GM18498 (cell line): ENCODE results near the gene GALNTL6.
A peak's percentile ranks its signal among the peaks of the same experiment; 100 is the strongest.

ENCODE experiments used
- ATAC-seq: cut with Tn5 transposase; IDR thresholded peaks from one replicate; pipeline ENCODE4 v1.9.1; 2021; ENCODE audit warnings: mild to moderate bottlenecking, moderate library complexity; ENCODE audit not compliant: unreplicated experiment

GALNTL6 gene

GRCh38 chr4:172514801-172515200 is 701.6 kb downstream of the GALNTL6 start:
- ATAC-seq: no peak

- ATAC-seq: no peak
These were observed 702.2 kb downstream of the GALNTL6 start for GRCh38 chr4:172515266-172515879.

- no peak for ATAC-seq
These were observed 704.2 kb downstream of the GALNTL6 start for GRCh38 chr4:172517391-172517790.

- no peak for ATAC-seq
These were observed 708.0 kb downstream of the GALNTL6 start for GRCh38 chr4:172521248-172521647.

- no peak for ATAC-seq
These were observed 708.5 kb downstream of the GALNTL6 start for GRCh38 chr4:172521680-172522079.

GRCh38 chr4:172543249-172543648 is 730.0 kb downstream of the GALNTL6 start:
- no peak for ATAC-seq

GRCh38 chr4:172546782-172547181 is 733.6 kb downstream of the GALNTL6 start:
- peak; percentile 92 for ATAC-seq

- ATAC-seq: no peak
These were observed 734.5 kb downstream of the GALNTL6 start for GRCh38 chr4:172547724-172548123.

GRCh38 chr4:172553216-172553615 is 740.0 kb downstream of the GALNTL6 start:
- ATAC-seq: no peak

- ATAC-seq: no peak
These were observed 741.4 kb downstream of the GALNTL6 start for GRCh38 chr4:172554588-172554987.

- ATAC-seq: no peak
These were observed 742.5 kb downstream of the GALNTL6 start for GRCh38 chr4:172555725-172556124.

- no peak for ATAC-seq
These were observed 760.7 kb downstream of the GALNTL6 start for GRCh38 chr4:172573899-172574298.

- no peak for ATAC-seq
These were observed 765.5 kb downstream of the GALNTL6 start for GRCh38 chr4:172578712-172579111.

- no peak for ATAC-seq
These were observed 771.6 kb downstream of the GALNTL6 start for GRCh38 chr4:172584816-172585215.

- ATAC-seq: no peak
These were observed 783.0 kb downstream of the GALNTL6 start for GRCh38 chr4:172596206-172596605.

GRCh38 chr4:172599554-172599953 is 786.4 kb downstream of the GALNTL6 start:
- no peak for ATAC-seq

GRCh38 chr4:172601195-172601594 is 788.0 kb downstream of the GALNTL6 start:
- ATAC-seq: no peak

- ATAC-seq: no peak
These were observed 806.0 kb downstream of the GALNTL6 start for GRCh38 chr4:172619218-172619617.

- no peak for ATAC-seq
These were observed 806.6 kb downstream of the GALNTL6 start for GRCh38 chr4:172619798-172620197.

- no peak for ATAC-seq
These were observed 815.1 kb downstream of the GALNTL6 start for GRCh38 chr4:172628263-172628662.

GRCh38 chr4:172630280-172630679 is 817.1 kb downstream of the GALNTL6 start:
- no peak for ATAC-seq

- ATAC-seq: no peak
These were observed 818.6 kb downstream of the GALNTL6 start for GRCh38 chr4:172631832-172632231.

- ATAC-seq: no peak
These were observed 835.3 kb downstream of the GALNTL6 start for GRCh38 chr4:172648471-172648870.
